Neural progenitor cell (in vitro differentiated cells): ENCODE data around the gene PXDN. TPM values are rescaled to one million over a fixed set of nuclear protein-coding genes. Genes with fewer than 3 reads are reported as not detected.

Source experiments
- DNase-seq: peaks from one replicate; pipeline ENCODE4 v3.0.0-alpha.2; 2016; ENCODE audit warnings: low spot score
- H2AFZ ChIP-seq: fragments of 200-600 bp; sonication (generic); replicated peaks from 2 replicates; pipeline ENCODE4 v1.6.1; 2016; ENCODE audit warnings: antibody characterized with exemption
- H3F3A ChIP-seq: fragments of 200-600 bp; sonication (generic); 2 replicates; pipeline ENCODE4 v1.6.1; 2016; ENCODE audit warnings: antibody characterized with exemption, low read depth
- H3K27ac ChIP-seq: fragments of 200-600 bp; sonication (generic); 2 replicates; pipeline ENCODE4 v1.5.1; 2016; ENCODE audit warnings: mild to moderate bottlenecking
- H3K27me3 ChIP-seq: fragments of 200-600 bp; sonication (generic); 2 replicates; pipeline ENCODE4 v1.6.1; 2016; ENCODE audit warnings: mild to moderate bottlenecking, moderate library complexity
- H3K36me3 ChIP-seq: fragments of 200-600 bp; sonication (generic); 2 replicates; pipeline ENCODE4 v1.5.1; 2016
- H3K4me1 ChIP-seq: fragments of 200-600 bp; sonication (generic); 2 replicates; pipeline ENCODE4 v1.6.1; 2016; ENCODE audit warnings: mixed run types
- H3K4me2 ChIP-seq: fragments of 200-600 bp; sonication (generic); 2 replicates; pipeline ENCODE4 v1.6.1; 2016
- H3K4me3 ChIP-seq: fragments of 200-600 bp; sonication (generic); 2 replicates; pipeline ENCODE4 v1.5.1; 2016
- H3K79me2 ChIP-seq: fragments of 200-600 bp; sonication (generic); 2 replicates; pipeline ENCODE4 v1.6.1; 2016; ENCODE audit warnings: low read depth
- H3K9ac ChIP-seq: fragments of 200-600 bp; sonication (generic); 2 replicates; pipeline ENCODE4 v1.6.1; 2016
- H3K9me3 ChIP-seq: fragments of 200-600 bp; sonication (generic); 2 replicates; pipeline ENCODE4 v1.5.1; 2016; ENCODE audit warnings: low read depth
- H4K20me1 ChIP-seq: fragments of 200-600 bp; sonication (generic); 2 replicates; pipeline ENCODE4 v1.6.1; 2016; ENCODE audit warnings: low read depth
- H3K27ac Mint-ChIP-seq: 3 replicates; pipeline ENCODE4 v1.8.0; 2021; ENCODE audit warnings: mixed read lengths
- H3K27me3 Mint-ChIP-seq: 2 replicates; pipeline ENCODE4 v1.8.0; 2022; ENCODE audit warnings: low read depth, mild to moderate bottlenecking, inconsistent platforms, moderate library complexity, mixed read lengths; ENCODE audit not compliant: insufficient read depth
- H3K36me3 Mint-ChIP-seq: 3 replicates; pipeline ENCODE4 v1.8.0; 2021; ENCODE audit warnings: mixed read lengths
- H3K4me1 Mint-ChIP-seq: 3 replicates; pipeline ENCODE4 v1.8.0; 2021; ENCODE audit warnings: mixed read lengths
- H3K4me3 Mint-ChIP-seq: 3 replicates; pipeline ENCODE4 v1.8.0; 2021; ENCODE audit warnings: mild to moderate bottlenecking, moderate library complexity, mixed read lengths
- H3K9me3 Mint-ChIP-seq: 3 replicates; pipeline ENCODE4 v1.8.0; 2020; ENCODE audit warnings: mixed read lengths
- EZH2 ChIP-seq: fragments of 200-600 bp; sonication (generic); IDR thresholded peaks from 2 replicates; pipeline ENCODE4 v1.6.1; 2017; ENCODE audit warnings: antibody characterized with exemption, mild to moderate bottlenecking, moderate library complexity
- EZH2phosphoT487 ChIP-seq: fragments of 200-600 bp; sonication (generic); IDR thresholded peaks from 2 replicates; pipeline ENCODE4 v1.6.1; 2017; ENCODE audit warnings: antibody characterized with exemption
- total RNA-seq: library from RNA; depleted of rRNA; stranded (reverse); fragments of >200 nt; gene quantifications from 2 replicates; pipeline ENCODE4 v1.2.3, GENCODE V29; 2015; ENCODE audit warnings: low replicate concordance
- TF ChIP-seq, protein P1 (sequence below): fragments of 200-600 bp; sonication (generic); IDR thresholded peaks from 2 replicates; pipeline ENCODE4 v1.5.1; 2017; ENCODE audit warnings: antibody characterized with exemption, mild to moderate bottlenecking

The PXDN gene
- total RNA-seq, 1 donor from 2014 or later, result 118 TPM

DNA sequence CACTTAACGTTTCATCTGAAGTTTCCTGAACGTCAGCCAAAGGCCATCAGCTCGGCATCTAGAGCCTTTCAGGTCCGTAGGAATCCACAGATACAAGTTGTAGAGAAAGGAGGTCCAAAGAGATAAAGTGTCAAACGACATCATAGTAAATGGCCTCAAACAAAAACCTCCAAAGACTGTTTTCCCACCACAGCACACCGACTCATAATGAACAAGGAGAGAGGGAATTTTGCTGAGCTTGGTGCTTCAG, 150.3 kb downstream of the PXDN start:
- H3K27ac Mint-ChIP-seq, result peak overlapping the region; percentile 86
- H2AFZ ChIP-seq, result no peak overlapping the region
- H3K4me3 Mint-ChIP-seq, result no peak overlapping the region

DNA sequence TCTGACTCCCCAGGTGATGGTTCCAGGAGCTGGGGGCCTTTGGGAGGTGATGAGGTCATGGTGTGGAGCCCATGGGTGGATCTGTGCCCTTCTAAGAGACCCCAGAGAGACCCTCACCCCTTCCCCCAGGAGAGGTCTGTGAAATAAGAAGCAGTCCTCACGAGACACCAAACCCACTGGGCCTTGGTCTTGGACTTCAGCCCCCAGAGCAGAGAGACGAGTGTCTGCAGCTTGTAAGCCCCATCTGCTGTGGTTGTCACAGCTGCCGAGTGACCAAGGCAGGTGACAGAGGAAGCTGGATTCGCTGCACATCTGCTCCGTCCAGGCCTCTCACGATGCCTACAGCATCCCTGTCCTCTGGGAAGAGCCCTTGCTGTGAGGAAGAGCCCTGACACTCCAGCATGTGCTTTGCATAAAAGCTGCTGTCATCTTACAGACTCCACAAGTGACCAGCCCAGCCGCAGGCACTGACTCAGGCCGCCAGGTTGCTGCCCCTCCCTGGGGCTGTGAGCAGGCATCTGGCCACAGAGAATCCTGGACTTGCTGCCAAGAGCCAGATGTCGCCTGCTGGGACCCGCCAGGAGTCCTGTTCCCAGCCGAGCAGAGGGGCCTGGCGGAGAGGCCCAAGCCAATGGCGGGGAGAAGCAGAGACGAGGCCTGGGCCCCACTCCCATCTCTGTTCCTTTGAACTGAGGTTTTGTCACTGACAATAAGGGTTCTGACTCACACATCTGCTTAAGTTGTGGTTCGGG, 150.8 kb downstream of the PXDN start:
- H3F3A ChIP-seq, result peaks cover 22% of the 10 kb centered on the region
- no peaks in the 10 kb centered on the region for H3K27me3 ChIP-seq
- DNase-seq, result peak; percentile 53
- no peak overlapping the region for H3K4me2 ChIP-seq
- Mint-ChIP-seq H3K4me3 (no peak overlapping the region), H3K4me1 (peaks cover 29% of the 10 kb centered on the region), H3K27ac (peak overlapping the region; percentile 86), H3K9me3 (no peaks in the 10 kb centered on the region), H3K27me3 (no peaks in the 10 kb centered on the region), H3K36me3 (no peaks in the 10 kb centered on the region)
- no peak overlapping the region for H3K4me3 ChIP-seq
- peaks cover 21% of the 10 kb centered on the region for H3K4me1 ChIP-seq
- H3K9ac ChIP-seq, result no peak overlapping the region
- no peaks in the 10 kb centered on the region for H3K79me2 ChIP-seq
- H3K36me3 ChIP-seq, result no peaks in the 10 kb centered on the region
- no peaks in the 10 kb centered on the region for H4K20me1 ChIP-seq
- no peak overlapping the region for H3K27ac ChIP-seq
- no peaks in the 10 kb centered on the region for H3K9me3 ChIP-seq
- TF ChIP-seq EZH2, result no peak
- no peak for TF ChIP-seq EZH2phosphoT487
- TF ChIP-seq, protein P1, sequence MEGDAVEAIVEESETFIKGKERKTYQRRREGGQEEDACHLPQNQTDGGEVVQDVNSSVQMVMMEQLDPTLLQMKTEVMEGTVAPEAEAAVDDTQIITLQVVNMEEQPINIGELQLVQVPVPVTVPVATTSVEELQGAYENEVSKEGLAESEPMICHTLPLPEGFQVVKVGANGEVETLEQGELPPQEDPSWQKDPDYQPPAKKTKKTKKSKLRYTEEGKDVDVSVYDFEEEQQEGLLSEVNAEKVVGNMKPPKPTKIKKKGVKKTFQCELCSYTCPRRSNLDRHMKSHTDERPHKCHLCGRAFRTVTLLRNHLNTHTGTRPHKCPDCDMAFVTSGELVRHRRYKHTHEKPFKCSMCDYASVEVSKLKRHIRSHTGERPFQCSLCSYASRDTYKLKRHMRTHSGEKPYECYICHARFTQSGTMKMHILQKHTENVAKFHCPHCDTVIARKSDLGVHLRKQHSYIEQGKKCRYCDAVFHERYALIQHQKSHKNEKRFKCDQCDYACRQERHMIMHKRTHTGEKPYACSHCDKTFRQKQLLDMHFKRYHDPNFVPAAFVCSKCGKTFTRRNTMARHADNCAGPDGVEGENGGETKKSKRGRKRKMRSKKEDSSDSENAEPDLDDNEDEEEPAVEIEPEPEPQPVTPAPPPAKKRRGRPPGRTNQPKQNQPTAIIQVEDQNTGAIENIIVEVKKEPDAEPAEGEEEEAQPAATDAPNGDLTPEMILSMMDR, result no peak
- H2AFZ ChIP-seq, result no peak overlapping the region

More for the DNA sequence above, 150.3 kb downstream of the PXDN start:
- Mint-ChIP-seq H3K27me3 (no peaks in the 10 kb centered on the region), H3K36me3 (no peaks in the 10 kb centered on the region), H3K4me1 (peaks cover 29% of the 10 kb centered on the region), H3K9me3 (no peaks in the 10 kb centered on the region)
- H3K79me2 ChIP-seq, result no peaks in the 10 kb centered on the region
- H3K36me3 ChIP-seq, result no peaks in the 10 kb centered on the region
- no peak overlapping the region for H3K9ac ChIP-seq
- TF ChIP-seq EZH2 (no peak), EZH2phosphoT487 (no peak)
- TF ChIP-seq, protein P1, result no peak
- no peaks in the 10 kb centered on the region for H3K9me3 ChIP-seq
- no peak overlapping the region for H3K4me2 ChIP-seq
- no peak overlapping the region for H3K27ac ChIP-seq
- H3F3A ChIP-seq, result peaks cover 22% of the 10 kb centered on the region
- DNase-seq, result no peak
- H4K20me1 ChIP-seq, result no peaks in the 10 kb centered on the region
- peaks cover 23% of the 10 kb centered on the region for H3K4me1 ChIP-seq
- no peak overlapping the region for H3K4me3 ChIP-seq
- no peaks in the 10 kb centered on the region for H3K27me3 ChIP-seq

DNA sequence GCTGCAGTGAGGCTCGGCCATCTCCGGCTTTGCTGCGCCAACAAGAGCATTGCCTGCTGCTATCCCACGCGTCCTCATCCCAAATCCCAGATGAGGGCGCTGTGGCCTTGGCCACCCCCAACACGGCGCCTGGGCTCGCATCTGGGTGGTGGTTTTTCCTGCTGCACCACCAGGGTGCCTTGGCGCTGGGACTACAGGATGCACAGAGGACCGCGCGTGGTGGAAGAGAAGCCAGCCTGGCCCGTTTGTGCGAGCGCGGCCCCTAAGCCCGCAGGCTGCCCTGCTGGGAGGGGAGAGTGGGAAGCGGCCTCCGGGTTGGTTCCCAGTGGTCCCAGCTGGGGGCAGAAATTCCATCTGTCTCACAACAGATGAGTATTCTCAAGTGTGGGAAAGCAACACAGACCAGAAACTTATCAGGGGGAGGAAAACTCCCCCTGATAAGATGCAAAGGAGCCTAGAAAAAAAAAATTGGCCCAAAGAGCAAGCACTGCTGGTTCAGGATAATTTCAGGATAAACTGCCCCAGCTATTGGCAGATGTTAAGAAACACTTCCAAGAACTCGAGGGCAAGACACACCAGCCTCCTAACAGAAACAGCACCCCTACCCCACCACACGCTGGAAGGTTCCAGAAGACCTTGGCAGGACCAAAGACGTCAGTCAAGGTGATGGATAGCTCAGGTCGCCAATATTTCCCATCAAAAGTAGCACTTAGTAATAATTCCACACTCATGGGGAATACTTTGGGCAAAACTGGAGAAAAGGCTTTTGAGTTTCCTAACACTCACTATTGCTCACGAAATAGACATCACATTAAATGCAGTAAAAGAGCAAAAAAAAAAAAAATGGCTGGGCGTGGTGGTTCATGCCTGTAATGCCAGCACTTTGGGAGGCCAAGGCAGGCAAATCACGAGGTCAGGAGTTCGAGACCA, 152.1 kb downstream of the PXDN start:
- H3K4me3 ChIP-seq, result no peak overlapping the region

More for the DNA sequence above, 152.1 kb downstream of the PXDN start:
- no peak overlapping the region for H3K9ac ChIP-seq
- peak overlapping the region; percentile 42 for H3K4me2 ChIP-seq
- Mint-ChIP-seq H3K4me3 (no peak overlapping the region), H3K4me1 (peaks cover 29% of the 10 kb centered on the region), H3K27me3 (no peaks in the 10 kb centered on the region), H3K27ac (no peak overlapping the region), H3K9me3 (no peaks in the 10 kb centered on the region), H3K36me3 (no peaks in the 10 kb centered on the region)
- no peaks in the 10 kb centered on the region for H3K79me2 ChIP-seq
- DNase-seq, result peak; percentile 86
- H3K4me1 ChIP-seq, result peaks cover 21% of the 10 kb centered on the region
- TF ChIP-seq, protein P1, result peak; percentile 69
- TF ChIP-seq EZH2phosphoT487 (no peak), EZH2 (no peak)
- peaks cover 20% of the 10 kb centered on the region for H3F3A ChIP-seq
- H3K27ac ChIP-seq, result no peak overlapping the region
- H2AFZ ChIP-seq, result no peak overlapping the region
- no peaks in the 10 kb centered on the region for H3K27me3 ChIP-seq
- no peaks in the 10 kb centered on the region for H3K36me3 ChIP-seq
- no peaks in the 10 kb centered on the region for H4K20me1 ChIP-seq
- no peaks in the 10 kb centered on the region for H3K9me3 ChIP-seq
